Aorta (tissue), 5 donors: ENCODE measurements around the gene RAB3C. TPM values are rescaled to one million over a fixed set of nuclear protein-coding genes. Genes with fewer than 3 reads are reported as not detected.

ENCODE experiments used
- ATAC-seq: fragments of 200-7000 bp; cut with Tn5 transposase; one replicate; pipeline ENCODE4 v1.9.1; 2022; ENCODE audit warnings: moderate library complexity; ENCODE audit not compliant: low FRiP score
- DNase-seq, 2 donors: peaks; one replicate each; pipeline ENCODE4 v3.0.0-alpha.2; 2020
- H3K27ac ChIP-seq, 2 donors: one replicate each; pipeline ENCODE4 v1.5.1; 2013; ENCODE audit warnings: low read length in 2 of 2, mild to moderate bottlenecking in 2 of 2, moderate library complexity in 2 of 2, control low read depth in 1 of 2, inconsistent platforms in 1 of 2, low read depth in 1 of 2
- H3K27me3 ChIP-seq, 2 donors: one replicate each; pipeline ENCODE4 v1.6.1; 2013; ENCODE audit warnings: control low read depth in 1 of 2, low read length in 1 of 2, mild to moderate bottlenecking in 1 of 2, moderate library complexity in 1 of 2; ENCODE audit not compliant: insufficient read depth in 2 of 2, control insufficient read depth in 1 of 2
- H3K36me3 ChIP-seq, 2 donors: one replicate each; pipeline ENCODE4 v1.6.1; 2013; ENCODE audit warnings: control low read depth in 1 of 2, low read length in 1 of 2, mild to moderate bottlenecking in 1 of 2; ENCODE audit not compliant: insufficient read depth in 2 of 2, control insufficient read depth in 1 of 2
- H3K4me1 ChIP-seq, 2 donors: one replicate each; pipeline ENCODE4 v1.6.1; 2013; ENCODE audit warnings: low read length in 2 of 2, control low read depth in 1 of 2, mild to moderate bottlenecking in 1 of 2, moderate library complexity in 1 of 2; ENCODE audit not compliant: insufficient read depth in 2 of 2, control insufficient read depth in 1 of 2
- H3K4me3 ChIP-seq, 2 donors: one replicate each; pipeline ENCODE4 v1.5.1; 2013; ENCODE audit warnings: low read length in 2 of 2, control low read depth in 1 of 2, mild to moderate bottlenecking in 1 of 2
- H3K9me3 ChIP-seq: one replicate; pipeline ENCODE4 v1.6.1; 2013; ENCODE audit warnings: mild to moderate bottlenecking, low read length; ENCODE audit not compliant: control insufficient read depth
- WGBS, 2 donors: extraction: QIAGEN DNeasy Blood & Tissue Kit; methylation state at CpG; one replicate each; pipeline ENCODE4 v1.1.7; 2013; 5-methylcytosine and 5-hydroxymethylcytosine counted together
- intact Hi-C, 2 donors: fragments of 100-400 bp; cut with DNase I; formaldehyde crosslinking; loops; one replicate each; pipeline versions ENCODE4 v1.14.2 to v1.15.0; 2022
- polyA plus RNA-seq, 2 donors: library from polyadenylated mRNA; stranded (reverse); fragments of 200-250 nt; gene quantifications; one replicate each; pipeline ENCODE4 v1.2.3, GENCODE V29; 2013
- total RNA-seq, 2 donors: library from RNA; stranded (reverse); fragmentation: NEBNext Ultra II Directional; extraction: Animal tissue kit (Norgen Biotek cat#: 25700); gene quantifications; one replicate each; pipeline ENCODE4 v1.2.1, GENCODE V29; 2021
- donor health status: healthy with polysubstance abuse.
- donor health status: Bipolar disorder and iron deficiency.
- donor health status: DM: no; HTN: no; CAD: no.
- donor health status: DM: no; HTN: no; CAD: no.
- donor health status: DM: yes; HTN: yes; CAD: no.

Gene RAB3C
- total and polyA plus RNA-seq, 4 donors, result 8.9 to 21.7 TPM; not detected in 2

- no peak overlapping the region for H3K27ac ChIP-seq
- DNase-seq (no peak), ATAC-seq (no peak)
- no peaks in the 10 kb centered on the region for H3K36me3 ChIP-seq
- no peaks in the 10 kb centered on the region for H3K27me3 ChIP-seq
- H3K9me3 ChIP-seq, result peaks cover 2% of the 10 kb centered on the region
- H3K4me3 ChIP-seq, result no peak overlapping the region
- intact Hi-C loops, result no loop called here
- WGBS, 2 donors, result 97 to 98% methylated on average over 3 of the region's 3 CpGs
- no peaks in the 10 kb centered on the region for H3K4me1 ChIP-seq
Measured at GRCh38 chr5:58813855-58814254, 231.0 kb downstream of the RAB3C start.

- intact Hi-C loops, result no loop called here
- 92 to 95% methylated on average over 4 of the region's 4 CpGs for WGBS, 2 donors
- no peak overlapping the region for H3K27ac ChIP-seq
- H3K27me3 ChIP-seq, result no peaks in the 10 kb centered on the region
- DNase-seq, result no peak
- H3K36me3 ChIP-seq, result no peaks in the 10 kb centered on the region
- H3K4me1 ChIP-seq, result no peaks in the 10 kb centered on the region
- no peak overlapping the region for H3K4me3 ChIP-seq
- ATAC-seq, result no peak
- peaks cover 2% of the 10 kb centered on the region for H3K9me3 ChIP-seq
Measured at GRCh38 chr5:58816181-58816731, 233.4 kb downstream of the RAB3C start.

- 92 to 93% methylated on average over 1 of the region's 1 CpG for WGBS, 2 donors
- ATAC-seq, result no peak
- Histone ChIP-seq H3K4me1 (no peaks in the 10 kb centered on the region), H3K27ac (no peak overlapping the region), H3K9me3 (peaks cover 2% of the 10 kb centered on the region), H3K27me3 (no peaks in the 10 kb centered on the region), H3K36me3 (no peaks in the 10 kb centered on the region), H3K4me3 (no peak overlapping the region)
- intact Hi-C loops, result no loop called here
- DNase-seq, result no peak
Measured at GRCh38 chr5:58818465-58818864, 235.6 kb downstream of the RAB3C start.

- H3K4me3 ChIP-seq, result no peak overlapping the region
- WGBS, 2 donors, result 75% methylated on average over 2 of the region's 2 CpGs
- no peaks in the 10 kb centered on the region for H3K4me1 ChIP-seq
- H3K36me3 ChIP-seq, result no peaks in the 10 kb centered on the region
- ATAC-seq, result no peak
- intact Hi-C loops, result no loop called here
- no peaks in the 10 kb centered on the region for H3K9me3 ChIP-seq
- no peak for DNase-seq
- no peak overlapping the region for H3K27ac ChIP-seq
- H3K27me3 ChIP-seq, result no peaks in the 10 kb centered on the region
Measured at GRCh38 chr5:58825441-58825840, 242.6 kb downstream of the RAB3C start.

- intact Hi-C loops, result no loop called here
- H3K4me1 ChIP-seq, result no peaks in the 10 kb centered on the region
- no peaks in the 10 kb centered on the region for H3K27me3 ChIP-seq
- DNase-seq (no peak), ATAC-seq (no peak)
- no peak overlapping the region for H3K27ac ChIP-seq
- no peaks in the 10 kb centered on the region for H3K9me3 ChIP-seq
- no peaks in the 10 kb centered on the region for H3K36me3 ChIP-seq
- 84 to 86% methylated on average over 3 of the region's 3 CpGs for WGBS, 2 donors
- no peak overlapping the region for H3K4me3 ChIP-seq
Measured at GRCh38 chr5:58825899-58826298, 243.0 kb downstream of the RAB3C start.

GRCh38 chr5:58827463-58827862, 244.6 kb downstream of the RAB3C start:
- Histone ChIP-seq H3K27me3 (no peaks in the 10 kb centered on the region), H3K4me1 (no peaks in the 10 kb centered on the region), H3K27ac (no peak overlapping the region), H3K36me3 (no peaks in the 10 kb centered on the region), H3K9me3 (no peaks in the 10 kb centered on the region), H3K4me3 (no peak overlapping the region)
- 44 to 47% methylated on average over 2 of the region's 2 CpGs for WGBS, 2 donors
- ATAC-seq, result no peak
- intact Hi-C loops, result no loop called here
- no peak for DNase-seq

GRCh38 chr5:58828258-58828657, 245.4 kb downstream of the RAB3C start:
- WGBS, 2 donors, result 77 to 87% methylated on average over 4 of the region's 4 CpGs
- DNase-seq, result no peak
- no peak for ATAC-seq
- Histone ChIP-seq H3K36me3 (no peaks in the 10 kb centered on the region), H3K27ac (no peak overlapping the region), H3K27me3 (no peaks in the 10 kb centered on the region), H3K4me3 (no peak overlapping the region), H3K4me1 (no peaks in the 10 kb centered on the region), H3K9me3 (no peaks in the 10 kb centered on the region)
- intact Hi-C loops, result no loop called here

- ATAC-seq (no peak), DNase-seq (no peak)
- H3K27ac ChIP-seq, result no peak overlapping the region
- H3K4me3 ChIP-seq, result no peak overlapping the region
- H3K9me3 ChIP-seq, result no peaks in the 10 kb centered on the region
- intact Hi-C loops, result no loop called here
- H3K36me3 ChIP-seq, result no peaks in the 10 kb centered on the region
- no peaks in the 10 kb centered on the region for H3K27me3 ChIP-seq
- no peaks in the 10 kb centered on the region for H3K4me1 ChIP-seq
Measured at GRCh38 chr5:58834242-58835225, 251.7 kb downstream of the RAB3C start.

GRCh38 chr5:58836351-58836750, 253.5 kb downstream of the RAB3C start:
- no peaks in the 10 kb centered on the region for H3K4me1 ChIP-seq

More at GRCh38 chr5:58836351-58836750, 253.5 kb downstream of the RAB3C start:
- WGBS, 2 donors, result 59 to 63% methylated on average over 3 of the region's 3 CpGs
- Histone ChIP-seq H3K27me3 (no peaks in the 10 kb centered on the region), H3K9me3 (peaks cover 2% of the 10 kb centered on the region), H3K27ac (no peak overlapping the region), H3K4me3 (no peak overlapping the region), H3K36me3 (no peaks in the 10 kb centered on the region)
- no peak for ATAC-seq
- DNase-seq, result no peak
- intact Hi-C loops, result no loop called here
